Measurements from ENCODE around the gene KLB.

DNA sequence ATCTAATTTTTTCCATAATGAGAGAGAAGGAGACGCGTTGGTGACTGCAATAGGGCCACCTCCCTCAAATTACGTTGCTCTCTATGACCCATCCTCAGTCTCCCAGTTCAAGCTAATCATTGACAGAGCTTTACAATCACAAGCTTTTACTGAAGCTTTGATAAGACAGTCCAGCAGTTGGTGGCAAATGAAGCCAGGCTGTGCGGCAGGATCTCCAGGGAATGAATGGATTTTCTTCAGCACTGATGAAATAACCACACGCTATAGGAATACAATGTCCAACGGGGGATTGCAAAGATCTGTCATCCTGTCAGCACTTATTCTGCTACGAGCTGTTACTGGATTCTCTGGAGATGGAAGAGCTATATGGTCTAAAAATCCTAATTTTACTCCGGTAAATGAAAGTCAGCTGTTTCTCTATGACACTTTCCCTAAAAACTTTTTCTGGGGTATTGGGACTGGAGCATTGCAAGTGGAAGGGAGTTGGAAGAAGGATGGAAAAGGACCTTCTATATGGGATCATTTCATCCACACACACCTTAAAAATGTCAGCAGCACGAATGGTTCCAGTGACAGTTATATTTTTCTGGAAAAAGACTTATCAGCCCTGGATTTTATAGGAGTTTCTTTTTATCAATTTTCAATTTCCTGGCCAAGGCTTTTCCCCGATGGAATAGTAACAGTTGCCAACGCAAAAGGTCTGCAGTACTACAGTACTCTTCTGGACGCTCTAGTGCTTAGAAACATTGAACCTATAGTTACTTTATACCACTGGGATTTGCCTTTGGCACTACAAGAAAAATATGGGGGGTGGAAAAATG, at the start of gene KLB:
- TF ChIP-seq, protein P1, sequence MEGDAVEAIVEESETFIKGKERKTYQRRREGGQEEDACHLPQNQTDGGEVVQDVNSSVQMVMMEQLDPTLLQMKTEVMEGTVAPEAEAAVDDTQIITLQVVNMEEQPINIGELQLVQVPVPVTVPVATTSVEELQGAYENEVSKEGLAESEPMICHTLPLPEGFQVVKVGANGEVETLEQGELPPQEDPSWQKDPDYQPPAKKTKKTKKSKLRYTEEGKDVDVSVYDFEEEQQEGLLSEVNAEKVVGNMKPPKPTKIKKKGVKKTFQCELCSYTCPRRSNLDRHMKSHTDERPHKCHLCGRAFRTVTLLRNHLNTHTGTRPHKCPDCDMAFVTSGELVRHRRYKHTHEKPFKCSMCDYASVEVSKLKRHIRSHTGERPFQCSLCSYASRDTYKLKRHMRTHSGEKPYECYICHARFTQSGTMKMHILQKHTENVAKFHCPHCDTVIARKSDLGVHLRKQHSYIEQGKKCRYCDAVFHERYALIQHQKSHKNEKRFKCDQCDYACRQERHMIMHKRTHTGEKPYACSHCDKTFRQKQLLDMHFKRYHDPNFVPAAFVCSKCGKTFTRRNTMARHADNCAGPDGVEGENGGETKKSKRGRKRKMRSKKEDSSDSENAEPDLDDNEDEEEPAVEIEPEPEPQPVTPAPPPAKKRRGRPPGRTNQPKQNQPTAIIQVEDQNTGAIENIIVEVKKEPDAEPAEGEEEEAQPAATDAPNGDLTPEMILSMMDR (optimal IDR thresholded peaks at IDR 0.05 in 1 of 3, IDR thresholded peaks at IDR 0.05 in 1 of 3, conservative IDR thresholded peaks at IDR 0.05 in 1 of 3; ENCODE audit: extremely low read depth in 1 of 3, insufficient read depth in 2 of 3, low read length in 3 of 3) = no peak
- TF ChIP-seq EZH2 (IDR thresholded peaks at IDR 0.05; ENCODE audit: low read length) = no peak
